ENCODE results near the gene ATP2B1. TPM values are rescaled to one million over a fixed set of nuclear protein-coding genes. Genes with fewer than 3 reads are reported as not detected.

Gene ATP2B1
- total RNA-seq, 1 donor from 2014 or later: 49.7 TPM

GRCh38 chr12:89622115-89622514 is 86.5 kb downstream of the ATP2B1 start:
- Mint-ChIP-seq H3K4me3 (ENCODE audit: unreplicated experiment) (no peak overlapping the region), H3K27me3 (ENCODE audit: low read depth) (no peaks in the 10 kb centered on the region), H3K36me3 (ENCODE audit: low read depth) (peaks cover 13% of the 10 kb centered on the region), H3K27ac (ENCODE audit: unreplicated experiment) (no peak overlapping the region), H3K9me3 (ENCODE audit: low read depth) (no peaks in the 10 kb centered on the region), H3K4me1 (ENCODE audit: low read depth) (peaks cover 9% of the 10 kb centered on the region)
- no peak for DNase-seq (ENCODE audit: low spot score)
- TF ChIP-seq, protein P1, sequence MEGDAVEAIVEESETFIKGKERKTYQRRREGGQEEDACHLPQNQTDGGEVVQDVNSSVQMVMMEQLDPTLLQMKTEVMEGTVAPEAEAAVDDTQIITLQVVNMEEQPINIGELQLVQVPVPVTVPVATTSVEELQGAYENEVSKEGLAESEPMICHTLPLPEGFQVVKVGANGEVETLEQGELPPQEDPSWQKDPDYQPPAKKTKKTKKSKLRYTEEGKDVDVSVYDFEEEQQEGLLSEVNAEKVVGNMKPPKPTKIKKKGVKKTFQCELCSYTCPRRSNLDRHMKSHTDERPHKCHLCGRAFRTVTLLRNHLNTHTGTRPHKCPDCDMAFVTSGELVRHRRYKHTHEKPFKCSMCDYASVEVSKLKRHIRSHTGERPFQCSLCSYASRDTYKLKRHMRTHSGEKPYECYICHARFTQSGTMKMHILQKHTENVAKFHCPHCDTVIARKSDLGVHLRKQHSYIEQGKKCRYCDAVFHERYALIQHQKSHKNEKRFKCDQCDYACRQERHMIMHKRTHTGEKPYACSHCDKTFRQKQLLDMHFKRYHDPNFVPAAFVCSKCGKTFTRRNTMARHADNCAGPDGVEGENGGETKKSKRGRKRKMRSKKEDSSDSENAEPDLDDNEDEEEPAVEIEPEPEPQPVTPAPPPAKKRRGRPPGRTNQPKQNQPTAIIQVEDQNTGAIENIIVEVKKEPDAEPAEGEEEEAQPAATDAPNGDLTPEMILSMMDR (IDR thresholded peaks at IDR 0.05): no peak

DNA sequence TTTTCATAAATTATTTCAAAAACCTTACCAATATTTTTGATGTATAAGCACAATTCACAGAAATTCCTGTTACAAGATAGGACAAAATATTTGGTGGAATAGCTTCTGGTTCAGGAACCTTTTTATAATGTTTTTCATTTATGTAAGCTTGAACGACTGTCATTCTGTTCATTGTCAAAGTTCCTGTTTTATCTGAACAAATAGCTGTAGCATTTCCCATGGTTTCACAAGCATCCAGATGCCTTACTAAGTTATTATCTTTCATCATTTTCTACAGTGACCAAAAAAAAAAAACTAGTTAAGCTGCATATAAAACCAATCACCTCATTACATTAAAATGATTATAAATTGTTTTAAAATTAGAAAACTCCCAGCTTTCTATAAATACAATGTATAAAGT is 87.1 kb downstream of the ATP2B1 start:
- Mint-ChIP-seq H3K27me3 (ENCODE audit: low read depth) (no peaks in the 10 kb centered on the region), H3K36me3 (ENCODE audit: low read depth) (peaks cover 15% of the 10 kb centered on the region), H3K27ac (ENCODE audit: unreplicated experiment) (no peak overlapping the region), H3K9me3 (ENCODE audit: low read depth) (no peaks in the 10 kb centered on the region), H3K4me1 (ENCODE audit: low read depth) (peaks cover 9% of the 10 kb centered on the region), H3K4me3 (ENCODE audit: unreplicated experiment) (no peak overlapping the region)
- TF ChIP-seq, protein P1 (IDR thresholded peaks at IDR 0.05): no peak
- no peak for DNase-seq (ENCODE audit: low spot score)

- peaks cover 12% of the 10 kb centered on the region for H3K36me3 Mint-ChIP-seq (ENCODE audit: low read depth)
Observed at GRCh38 chr12:89619764-89620163, 88.9 kb downstream of the ATP2B1 start.

GRCh38 chr12:89618113-89618862 is 90.3 kb downstream of the ATP2B1 start:
- Mint-ChIP-seq H3K4me3 (ENCODE audit: unreplicated experiment) (no peak overlapping the region), H3K9me3 (ENCODE audit: low read depth) (no peaks in the 10 kb centered on the region), H3K27me3 (ENCODE audit: low read depth) (no peaks in the 10 kb centered on the region), H3K27ac (ENCODE audit: unreplicated experiment) (no peak overlapping the region), H3K4me1 (ENCODE audit: low read depth) (peaks cover 9% of the 10 kb centered on the region), H3K36me3 (ENCODE audit: low read depth) (peaks cover 12% of the 10 kb centered on the region)
- TF ChIP-seq, protein P1 (IDR thresholded peaks at IDR 0.05): peak; percentile 23
- DNase-seq (ENCODE audit: low spot score): no peak

More at GRCh38 chr12:89619764-89620163, 88.9 kb downstream of the ATP2B1 start:
- H3K4me3 Mint-ChIP-seq (ENCODE audit: unreplicated experiment): no peak overlapping the region
- H3K27me3 Mint-ChIP-seq (ENCODE audit: low read depth): no peaks in the 10 kb centered on the region
- TF ChIP-seq, protein P1 (IDR thresholded peaks at IDR 0.05): no peak
- DNase-seq (ENCODE audit: low spot score): no peak
- no peak overlapping the region for H3K27ac Mint-ChIP-seq (ENCODE audit: unreplicated experiment)
- no peaks in the 10 kb centered on the region for H3K9me3 Mint-ChIP-seq (ENCODE audit: low read depth)
- H3K4me1 Mint-ChIP-seq (ENCODE audit: low read depth): peaks cover 9% of the 10 kb centered on the region

DNA sequence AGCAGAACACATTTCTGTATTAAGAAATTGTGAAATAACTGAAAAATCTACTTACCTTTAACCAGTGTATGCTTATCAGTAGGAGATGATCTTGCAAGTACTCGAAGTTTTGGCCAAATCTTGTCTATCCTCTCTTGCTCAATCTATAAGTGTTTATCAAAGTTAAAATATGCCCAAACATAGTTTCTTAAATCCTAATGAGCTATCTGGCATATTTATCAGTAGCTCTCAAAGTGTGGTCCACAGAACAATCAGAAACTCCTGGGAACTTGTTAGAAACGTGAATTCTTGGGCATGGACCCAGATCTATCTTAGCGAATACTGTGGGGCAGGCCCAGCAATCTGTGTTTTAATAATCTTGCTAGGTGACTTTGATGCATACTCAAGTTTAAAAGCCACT is 98.3 kb downstream of the ATP2B1 start:
- Mint-ChIP-seq H3K4me1 (ENCODE audit: low read depth) (no peaks in the 10 kb centered on the region), H3K9me3 (ENCODE audit: low read depth) (no peaks in the 10 kb centered on the region), H3K27me3 (ENCODE audit: low read depth) (no peaks in the 10 kb centered on the region), H3K27ac (ENCODE audit: unreplicated experiment) (no peak overlapping the region), H3K36me3 (ENCODE audit: low read depth) (peaks cover 9% of the 10 kb centered on the region), H3K4me3 (ENCODE audit: unreplicated experiment) (no peak overlapping the region)
- TF ChIP-seq, protein P1 (IDR thresholded peaks at IDR 0.05): no peak
- no peak for DNase-seq (ENCODE audit: low spot score)

All from chondrocyte (in vitro differentiated cells).